Amygdala (tissue), 56 donors: ENCODE results near the gene ATG7.

ENCODE experiments used
- DNase-seq, 56 donors: peaks; one replicate each; lab custom pipeline; 2025; lab: John Stamatoyannopoulos, UW

Gene ATG7

DNA sequence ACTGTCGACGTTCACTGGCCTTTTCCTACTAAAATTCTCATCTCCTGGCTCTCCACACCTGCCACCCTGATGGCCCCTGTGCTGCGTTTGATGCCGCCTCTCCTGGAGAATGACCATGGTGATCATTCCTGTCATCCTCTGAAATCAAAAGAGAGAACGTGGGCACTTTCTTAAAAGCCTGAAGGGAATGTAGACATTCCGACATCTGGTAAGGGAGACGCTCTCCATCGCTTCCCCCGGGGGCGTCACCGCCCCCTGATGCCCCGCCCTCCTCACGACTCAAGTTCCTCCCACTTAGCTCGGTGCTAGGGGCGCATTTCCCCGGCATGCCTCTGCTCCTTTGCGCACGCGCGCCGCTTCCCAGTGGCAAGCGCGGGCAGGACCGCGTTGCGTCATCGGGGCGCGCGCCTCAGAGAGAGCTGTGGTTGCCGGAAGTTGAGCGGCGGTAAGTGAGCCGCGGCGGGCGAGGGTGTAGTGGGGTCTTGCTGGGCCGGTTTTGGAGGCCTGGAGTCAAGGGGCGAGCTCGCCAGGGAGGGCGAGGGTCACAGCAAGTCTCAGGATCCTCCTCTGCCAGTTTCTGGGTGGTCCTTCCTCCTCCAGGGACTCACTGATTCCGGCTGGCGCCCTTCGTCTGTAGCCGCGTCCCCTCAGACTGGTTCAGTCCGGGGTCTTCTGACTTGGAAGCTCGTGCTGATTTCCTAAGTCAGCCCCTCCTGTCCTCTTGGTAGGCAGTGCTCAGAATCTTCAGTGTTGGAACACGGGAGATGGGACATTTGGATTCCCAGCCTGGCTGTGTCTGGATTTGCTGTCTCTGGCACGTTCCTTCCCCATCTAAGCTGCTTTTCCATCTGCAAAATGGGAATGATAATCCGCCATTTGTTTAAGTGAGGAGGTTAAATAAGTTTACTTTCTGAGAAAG is at the start of gene ATG7:
TSS of gene ATG7 (plus strand) at position 412 of the 919 bp plus-strand sequence. CDS start 26,299 bp downstream, outside the sequence.
- DNase-seq: peak; percentile 76 to 98 (median 92)

- no peak for DNase-seq
Measured at GRCh38 chr3:11224010-11224409, 48.2 kb upstream of the ATG7 start.

GRCh38 chr3:11224870-11225229 is 47.3 kb upstream of the ATG7 start:
- DNase-seq: no peak

DNA sequence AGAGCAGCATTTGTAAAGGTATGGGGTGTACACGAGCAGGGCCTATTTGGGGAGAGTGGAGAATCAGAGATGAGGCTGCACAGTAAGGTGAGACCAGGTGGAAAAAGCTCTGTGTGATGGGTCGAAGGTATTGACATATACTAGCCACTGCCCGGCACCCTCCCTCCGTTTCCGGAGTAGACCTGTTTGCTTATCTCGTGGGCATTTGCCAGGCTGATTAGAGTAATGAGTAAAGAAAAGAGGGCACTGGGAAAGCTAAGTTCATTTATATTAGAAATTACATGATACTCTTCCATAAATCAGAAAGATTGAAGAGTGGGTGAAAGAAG is 46.2 kb upstream of the ATG7 start:
- DNase-seq: no peak

DNA sequence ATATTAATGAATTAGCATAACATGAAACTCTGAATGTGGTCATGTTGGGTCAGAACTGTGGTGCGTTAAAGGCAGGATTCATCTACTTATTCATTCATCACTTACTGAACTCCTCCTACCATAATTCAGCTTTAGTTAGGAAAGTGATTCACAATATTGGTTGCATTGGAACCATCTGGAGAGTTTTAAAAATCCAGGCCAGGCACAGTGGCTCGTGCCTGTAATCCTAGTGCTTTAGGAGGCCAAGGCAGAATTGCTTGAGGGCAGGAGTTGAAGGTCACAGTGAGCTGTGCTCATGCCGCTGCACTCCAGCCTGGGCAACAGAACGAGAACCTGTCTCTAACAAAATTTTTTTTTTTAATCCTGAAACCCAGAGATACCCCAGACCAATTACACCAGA is 44.2 kb upstream of the ATG7 start:
- DNase-seq: no peak

DNA sequence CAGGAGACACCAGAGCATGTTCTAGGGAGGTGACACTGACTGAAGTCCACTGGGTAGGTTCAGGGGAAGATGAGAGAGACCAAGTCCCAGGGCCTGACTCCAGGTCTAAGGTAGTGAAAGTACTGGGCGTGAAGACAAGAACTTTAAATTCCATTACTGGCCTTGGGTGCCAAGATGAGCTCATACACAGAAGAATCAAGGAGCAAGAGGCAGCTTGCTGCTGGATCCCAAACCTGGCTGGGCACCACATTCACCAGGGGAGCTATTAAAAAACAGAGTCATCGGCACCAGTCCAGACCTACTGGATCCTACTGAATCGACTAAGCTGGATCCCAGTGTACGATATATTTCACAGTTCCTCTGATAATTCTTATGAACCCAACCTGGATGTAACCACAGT is 42.1 kb upstream of the ATG7 start:
- DNase-seq: no peak

DNA sequence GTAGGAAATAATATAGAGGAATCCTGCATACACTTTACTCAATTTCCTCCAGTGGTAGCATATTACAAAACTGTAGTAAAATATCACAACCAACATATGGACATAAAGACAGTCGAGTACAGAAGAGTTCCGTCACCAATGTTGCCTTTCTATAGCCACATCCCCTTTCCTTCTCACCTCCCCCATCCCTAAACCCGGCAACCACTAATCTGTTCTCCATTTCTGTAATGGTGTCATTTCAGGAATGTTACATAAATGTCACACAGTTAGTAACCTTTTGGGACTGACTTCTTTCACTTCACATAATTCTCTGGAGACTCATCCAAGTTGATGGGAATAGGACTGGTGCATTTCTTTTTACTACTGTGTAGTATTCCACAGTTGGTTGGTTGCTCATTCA is 41.4 kb upstream of the ATG7 start:
- no peak for DNase-seq

GRCh38 chr3:11235385-11235784 is 36.8 kb upstream of the ATG7 start:
- DNase-seq: no peak

DNA sequence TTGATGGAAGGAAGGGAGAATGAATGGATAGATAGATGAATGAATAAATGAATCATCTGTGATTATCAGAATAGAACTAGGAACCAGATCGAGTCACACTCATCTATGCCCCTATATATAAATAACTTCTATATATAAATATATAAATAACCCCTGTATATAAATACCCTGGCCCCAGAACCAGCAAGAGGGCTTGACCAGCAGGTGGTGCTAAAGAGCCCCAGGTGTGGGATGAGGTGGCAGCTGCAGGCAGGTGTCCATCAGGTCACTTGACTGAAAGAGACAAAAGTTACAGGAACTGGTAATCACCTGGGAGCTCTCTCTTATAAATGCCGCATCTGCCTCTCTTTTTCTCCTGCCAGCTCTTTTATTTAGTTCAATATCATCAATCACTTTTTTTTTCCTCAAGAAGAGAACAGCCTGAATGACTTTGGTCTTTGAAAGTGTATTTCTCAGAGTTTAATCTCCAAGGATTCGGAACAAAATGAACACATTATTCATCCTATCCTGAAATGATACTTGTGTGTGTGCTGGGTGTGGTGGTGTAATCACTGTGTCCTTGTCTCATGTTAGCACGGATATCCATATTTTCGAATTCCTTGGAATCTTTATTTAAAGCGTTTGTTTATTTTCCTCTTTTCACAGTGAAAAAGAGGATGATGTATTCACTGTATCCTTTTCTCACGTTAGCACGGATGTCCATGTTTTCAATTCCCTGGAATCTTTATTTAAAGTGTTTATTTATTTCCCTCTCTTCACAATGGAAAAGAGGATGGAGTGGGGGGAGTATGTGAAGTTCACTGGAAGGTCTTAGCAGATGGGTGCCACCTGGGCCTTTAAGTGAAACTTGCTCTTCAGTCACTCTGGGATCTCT is 35.4 kb upstream of the ATG7 start:
- DNase-seq: peak in 16 of 56 donors; percentile 1 to 46 (median 5)

GRCh38 chr3:11238060-11238459 is 34.1 kb upstream of the ATG7 start:
- no peak for DNase-seq

GRCh38 chr3:11238880-11239279 is 33.3 kb upstream of the ATG7 start:
- DNase-seq: no peak

DNA sequence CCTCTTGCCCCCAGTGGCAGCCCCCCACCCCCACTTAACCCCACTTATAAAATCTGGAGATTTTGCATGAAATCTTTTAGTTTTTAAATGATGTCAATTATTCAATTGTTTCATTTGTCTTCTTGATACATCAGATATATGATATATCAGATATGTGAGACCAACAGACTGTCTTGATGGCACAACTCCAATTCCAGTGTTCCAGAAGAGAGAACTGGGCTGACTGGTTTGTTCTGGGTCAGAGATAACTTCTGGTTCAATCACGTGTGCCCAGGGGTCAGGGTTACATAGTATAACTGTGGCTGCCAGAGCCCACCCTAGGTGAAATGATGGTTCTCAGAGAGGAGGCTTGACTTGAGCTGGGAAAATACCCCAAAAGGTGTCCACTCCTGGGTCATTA is 32.4 kb upstream of the ATG7 start:
- no peak for DNase-seq

- no peak for DNase-seq
Measured at GRCh38 chr3:11240496-11240895, 31.7 kb upstream of the ATG7 start.

DNA sequence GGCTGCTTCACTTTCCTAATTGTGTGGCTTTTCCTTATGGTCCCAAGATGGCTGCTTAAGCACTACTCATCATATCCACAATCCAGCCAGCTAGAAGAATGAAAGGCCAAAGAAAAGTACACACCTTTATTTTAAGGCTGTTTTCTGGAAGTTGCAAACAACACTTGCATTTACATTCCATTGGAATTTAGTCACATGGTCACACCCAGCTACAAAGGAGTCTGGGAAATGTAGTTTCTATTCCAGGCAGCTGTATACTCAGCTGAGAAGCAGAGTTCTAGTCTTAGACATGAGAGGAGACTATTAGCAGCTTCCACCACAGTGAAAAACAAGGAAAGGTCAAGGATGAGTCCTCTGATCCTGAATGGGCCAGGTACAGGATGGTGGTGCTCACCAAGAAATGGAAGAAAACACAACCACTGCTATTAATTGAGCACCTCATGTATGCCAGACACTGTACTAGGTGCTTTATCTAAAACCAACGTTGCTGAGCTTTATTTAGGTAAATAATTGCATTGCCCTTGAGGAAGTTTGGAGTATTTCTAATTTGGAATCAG is 28.0 kb upstream of the ATG7 start:
- no peak for DNase-seq

DNA sequence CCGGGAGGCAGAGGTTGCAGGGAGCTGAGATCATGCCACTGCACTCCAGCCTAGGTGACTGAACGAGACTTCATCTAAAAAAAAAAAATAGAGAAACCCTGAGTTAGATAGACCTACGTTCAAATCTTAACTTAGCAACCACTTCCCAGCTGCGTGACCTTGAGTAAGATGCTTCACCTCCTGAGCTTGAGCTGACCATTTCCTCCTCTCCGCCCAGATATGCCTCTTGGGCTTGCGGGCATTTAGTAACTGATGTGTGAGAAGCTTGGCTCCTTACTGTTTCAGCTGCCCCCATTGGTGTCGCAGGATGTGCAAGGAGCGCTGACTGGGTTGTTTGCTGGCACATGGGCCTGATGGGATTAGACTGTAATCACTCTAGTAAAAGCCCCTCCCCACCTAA is 26.9 kb upstream of the ATG7 start:
- DNase-seq: no peak

GRCh38 chr3:11245827-11246662 is 26.2 kb upstream of the ATG7 start:
- no peak for DNase-seq

DNA sequence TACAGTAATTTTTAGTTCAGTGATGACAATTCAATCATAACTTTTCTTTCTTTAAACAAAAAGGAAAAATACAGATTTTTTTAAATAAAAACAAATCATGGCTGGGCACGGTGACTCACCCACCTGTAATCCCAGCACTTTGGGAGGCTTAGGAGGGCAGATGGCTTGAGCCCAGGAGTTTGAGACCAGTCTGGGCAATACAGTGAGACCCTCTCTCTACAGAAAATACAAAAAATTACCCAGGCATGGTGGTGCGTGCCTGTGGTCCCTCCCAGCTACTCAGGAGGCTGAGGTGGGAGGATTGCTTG is 25.6 kb upstream of the ATG7 start:
- DNase-seq: no peak

- no peak for DNase-seq
Measured at GRCh38 chr3:11247362-11247761, 24.8 kb upstream of the ATG7 start.

- no peak for DNase-seq
Measured at GRCh38 chr3:11248596-11248995, 23.6 kb upstream of the ATG7 start.

GRCh38 chr3:11250902-11251806 is 21.0 kb upstream of the ATG7 start:
- DNase-seq: no peak
